Measurements from ENCODE around the gene PPT2.
"Not testable (repeated sequence)": the region's sequence is repeated elsewhere in the genome, so short reads cannot be mapped to it uniquely, and the experiment has no call there.

PPT2 gene

GRCh38 chr6:32204268-32204715 lies 50.4 kb downstream of the PPT2 start:
- H3K27me3 ChIP-seq (replicated peaks; ENCODE audit: control insufficient read depth, insufficient read depth, low read length) = no peaks in the 10 kb centered on the region; the same call in 1 of the 2 replicates
- TF ChIP-seq CTCF (IDR thresholded peaks at IDR 0.05; ENCODE audit: insufficient read depth, low read length, poor library complexity, severe bottlenecking) = no peak
- no peak overlapping the region for H3K4me3 ChIP-seq (replicated peaks; ENCODE audit: low read depth, low read length)
- no peaks in the 10 kb centered on the region for H3K36me3 ChIP-seq (ENCODE audit: control insufficient read depth, insufficient read depth, low read length)
- no peak for DNase-seq (ENCODE audit: extremely low read depth, insufficient read length)

- no peak for TF ChIP-seq CTCF (IDR thresholded peaks at IDR 0.05; ENCODE audit: insufficient read depth, low read length, poor library complexity, severe bottlenecking)
- no peaks in the 10 kb centered on the region; the same call in 1 of the 2 replicates for H3K27me3 ChIP-seq (replicated peaks; ENCODE audit: control insufficient read depth, insufficient read depth, low read length)
- DNase-seq (ENCODE audit: extremely low read depth, insufficient read length) = no peak
- no peak overlapping the region for H3K4me3 ChIP-seq (replicated peaks; ENCODE audit: low read depth, low read length)
- H3K36me3 ChIP-seq (ENCODE audit: control insufficient read depth, insufficient read depth, low read length) = no peaks in the 10 kb centered on the region
Measured at GRCh38 chr6:32208996-32209395, 55.1 kb downstream of the PPT2 start.

GRCh38 chr6:32210191-32210601 lies 56.3 kb downstream of the PPT2 start:
- DNase-seq (ENCODE audit: extremely low read depth, insufficient read length) = no peak
- Histone ChIP-seq H3K4me3 (replicated peaks; ENCODE audit: low read depth, low read length) (no peak overlapping the region), H3K27me3 (replicated peaks; ENCODE audit: control insufficient read depth, insufficient read depth, low read length) (no peaks in the 10 kb centered on the region; the same call in 1 of the 2 replicates), H3K36me3 (ENCODE audit: control insufficient read depth, insufficient read depth, low read length) (no peaks in the 10 kb centered on the region)
- no peak for TF ChIP-seq CTCF (IDR thresholded peaks at IDR 0.05; ENCODE audit: insufficient read depth, low read length, poor library complexity, severe bottlenecking)

GRCh38 chr6:32211432-32211831 lies 57.5 kb downstream of the PPT2 start:
- H3K27me3 ChIP-seq (replicated peaks; ENCODE audit: control insufficient read depth, insufficient read depth, low read length); DNase-seq (ENCODE audit: extremely low read depth, insufficient read length); H3K4me3 ChIP-seq (replicated peaks; ENCODE audit: low read depth, low read length): not testable (repeated sequence)

GRCh38 chr6:32212076-32212760 lies 58.3 kb downstream of the PPT2 start:
- no peak for DNase-seq (ENCODE audit: extremely low read depth, insufficient read length)
- Histone ChIP-seq H3K4me3 (replicated peaks; ENCODE audit: low read depth, low read length) (no peak overlapping the region), H3K27me3 (replicated peaks; ENCODE audit: control insufficient read depth, insufficient read depth, low read length) (no peaks in the 10 kb centered on the region; the same call in 1 of the 2 replicates), H3K36me3 (ENCODE audit: control insufficient read depth, insufficient read depth, low read length) (no peaks in the 10 kb centered on the region)
- no peak for TF ChIP-seq CTCF (IDR thresholded peaks at IDR 0.05; ENCODE audit: insufficient read depth, low read length, poor library complexity, severe bottlenecking)

More at GRCh38 chr6:32211432-32211831, 57.5 kb downstream of the PPT2 start:
- not testable (repeated sequence) for H3K36me3 ChIP-seq (ENCODE audit: control insufficient read depth, insufficient read depth, low read length)
